Measurements from ENCODE around the gene PLXNA2.

DNA sequence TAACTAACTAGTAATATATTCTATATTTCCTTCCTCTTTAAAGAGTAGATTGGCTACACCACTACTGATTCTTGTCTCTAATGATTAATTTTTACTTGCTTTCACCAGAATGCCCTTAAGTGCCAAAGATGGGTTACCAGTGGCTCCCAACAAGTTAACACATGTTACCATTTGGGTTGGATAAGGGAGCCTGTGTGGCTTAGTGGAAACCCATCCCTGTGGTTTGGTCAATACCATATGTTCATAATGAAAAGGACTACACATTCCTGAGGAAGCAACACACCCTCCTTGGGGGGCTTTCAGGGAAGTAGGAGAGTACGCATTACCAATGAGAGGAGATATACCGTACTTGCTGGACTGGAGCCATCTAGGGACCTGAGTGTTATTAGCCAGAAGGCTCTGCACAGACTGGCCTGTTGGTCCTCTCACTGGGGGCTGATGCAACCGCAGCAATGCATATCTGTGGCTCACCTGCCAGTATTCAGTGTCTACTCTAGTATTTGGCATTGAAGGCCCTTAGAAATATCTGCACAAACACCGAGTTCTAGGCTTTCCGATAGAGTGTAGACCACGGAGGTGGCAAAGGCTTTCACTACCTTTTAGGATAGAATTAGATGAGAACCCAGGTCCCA, 29.3 kb upstream of the PLXNA2 start:
- TF ChIP-seq, protein P1, sequence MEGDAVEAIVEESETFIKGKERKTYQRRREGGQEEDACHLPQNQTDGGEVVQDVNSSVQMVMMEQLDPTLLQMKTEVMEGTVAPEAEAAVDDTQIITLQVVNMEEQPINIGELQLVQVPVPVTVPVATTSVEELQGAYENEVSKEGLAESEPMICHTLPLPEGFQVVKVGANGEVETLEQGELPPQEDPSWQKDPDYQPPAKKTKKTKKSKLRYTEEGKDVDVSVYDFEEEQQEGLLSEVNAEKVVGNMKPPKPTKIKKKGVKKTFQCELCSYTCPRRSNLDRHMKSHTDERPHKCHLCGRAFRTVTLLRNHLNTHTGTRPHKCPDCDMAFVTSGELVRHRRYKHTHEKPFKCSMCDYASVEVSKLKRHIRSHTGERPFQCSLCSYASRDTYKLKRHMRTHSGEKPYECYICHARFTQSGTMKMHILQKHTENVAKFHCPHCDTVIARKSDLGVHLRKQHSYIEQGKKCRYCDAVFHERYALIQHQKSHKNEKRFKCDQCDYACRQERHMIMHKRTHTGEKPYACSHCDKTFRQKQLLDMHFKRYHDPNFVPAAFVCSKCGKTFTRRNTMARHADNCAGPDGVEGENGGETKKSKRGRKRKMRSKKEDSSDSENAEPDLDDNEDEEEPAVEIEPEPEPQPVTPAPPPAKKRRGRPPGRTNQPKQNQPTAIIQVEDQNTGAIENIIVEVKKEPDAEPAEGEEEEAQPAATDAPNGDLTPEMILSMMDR (IDR thresholded peaks at IDR 0.05): no peak
- no peak for TF ChIP-seq POLR2A (IDR thresholded peaks at IDR 0.05)
